Endothelial cell of umbilical vein (primary cell): ENCODE measurements around the gene FLNB. TPM values are rescaled to one million over a fixed set of nuclear protein-coding genes. Genes with fewer than 3 reads are reported as not detected.

ENCODE experiments used
- BruUV-seq: library from RNA; stranded (reverse); fragments of 400-500 nt; replicated peaks from 2 replicates; lab custom pipeline; 2021; lab: Mats Ljungman, UMichigan
- CTCF ChIA-PET: fragments of 300-600, 350-600 bp; sonication (Branson Sonifier 250); formaldehyde crosslinking; loops from one replicate; lab custom pipeline; 2021; ENCODE audit warnings: antibody characterized with exemption, inconsistent platforms; lab: Charles Lee
- POLR2A ChIA-PET: fragments of 300-600, 350-600 bp; sonication (Branson Sonifier 250); formaldehyde crosslinking; loops from one replicate; lab custom pipeline; 2021; ENCODE audit warnings: antibody characterized with exemption, inconsistent platforms; lab: Charles Lee
- DNase-seq: peaks from one replicate; pipeline ENCODE4 v3.0.0-alpha.2; 2011; ENCODE audit warnings: low read depth, low spot score
- FAIRE-seq: peaks from 2 replicates; lab custom pipeline; 2011; peaks lifted over from hg19 to GRCh38; lab: Jason Lieb, UNC
- H2AFZ ChIP-seq: 2 replicates; pipeline ENCODE4 v1.6.0; 2012; ENCODE audit warnings: low read depth, low read length, control low read depth, inconsistent platforms
- H3K27ac ChIP-seq: 2 replicates; pipeline ENCODE4 v1.5.1; 2011; ENCODE audit warnings: low read depth, mild to moderate bottlenecking, control low read depth, low read length, moderate library complexity; ENCODE audit not compliant: insufficient read depth
- H3K27me3 ChIP-seq, 2 experiments: 2 replicates each; pipeline versions ENCODE4 v1.6.0 to v1.6.1; 2011; ENCODE audit warnings: low read length in 2 of 2, mixed read lengths in 1 of 2; ENCODE audit not compliant: control insufficient read depth in 2 of 2, insufficient read depth in 2 of 2
- H3K36me3 ChIP-seq, 2 experiments: 2 replicates in 1 of 2; 3 replicates in 1 of 2; pipeline ENCODE4 v1.5.1; 2011; ENCODE audit warnings: low read length in 2 of 2, mild to moderate bottlenecking in 1 of 2, moderate library complexity in 1 of 2; ENCODE audit not compliant: control insufficient read depth in 2 of 2, insufficient read depth in 2 of 2; ENCODE audit errors: extremely low read depth in 1 of 2
- H3K4me1 ChIP-seq: 3 replicates; pipeline ENCODE4 v1.5.1; 2011; ENCODE audit warnings: mild to moderate bottlenecking, low read length; ENCODE audit not compliant: control insufficient read depth, insufficient read depth; ENCODE audit errors: extremely low read depth
- H3K4me2 ChIP-seq: 2 replicates; pipeline ENCODE4 v1.6.1; 2011; ENCODE audit warnings: low read length, control low read depth, mixed read lengths; ENCODE audit not compliant: insufficient read depth
- H3K4me3 ChIP-seq, 3 experiments: fragments of 200-600 bp in 1 of 3; sonication (generic), shearing (Covaris generic) in 1 of 3; replicated peaks in 1 of 3; 2 replicates each; pipeline ENCODE4 v1.5.1; 2011 to 2016; ENCODE audit warnings: control low read depth in 3 of 3, low read length in 3 of 3, mild to moderate bottlenecking in 2 of 3, inconsistent platforms in 1 of 3, low read depth in 1 of 3, moderate library complexity in 1 of 3; ENCODE audit not compliant: insufficient read depth in 1 of 3
- H3K79me2 ChIP-seq: 2 replicates; pipeline ENCODE4 v1.6.0; 2012; ENCODE audit warnings: low read length, inconsistent platforms; ENCODE audit not compliant: control insufficient read depth, insufficient read depth
- H3K9ac ChIP-seq: replicated peaks from 2 replicates; pipeline ENCODE3; 2011; ENCODE audit warnings: low read length, control low read depth; ENCODE audit not compliant: insufficient read depth; ENCODE audit errors: extremely low read depth
- H3K9me1 ChIP-seq: replicated peaks from 3 replicates; pipeline ENCODE4 v1.6.0; 2011; ENCODE audit warnings: mild to moderate bottlenecking, low read length; ENCODE audit not compliant: control insufficient read depth, insufficient read depth; ENCODE audit errors: extremely low read depth
- H3K9me3 ChIP-seq: replicated peaks from 2 replicates; pipeline ENCODE4 v1.5.1; 2012; ENCODE audit warnings: low read length, inconsistent platforms; ENCODE audit not compliant: control insufficient read depth, insufficient read depth
- H4K20me1 ChIP-seq: replicated peaks from 2 replicates; pipeline ENCODE3; 2011; ENCODE audit warnings: mild to moderate bottlenecking, low read length; ENCODE audit not compliant: control insufficient read depth, insufficient read depth; ENCODE audit errors: extremely low read depth
- CTCF ChIP-seq, 2 donors: IDR thresholded peaks; 1 replicate in 1 of 2; 2 replicates in 1 of 2; pipeline ENCODE4 v1.5.1; 2011; ENCODE audit warnings: low read length in 2 of 2, mild to moderate bottlenecking in 2 of 2, moderate library complexity in 2 of 2, control low read depth in 1 of 2, inconsistent platforms in 1 of 2, low read depth in 1 of 2; ENCODE audit not compliant: insufficient read depth in 1 of 2; ENCODE audit errors: extremely low read depth in 1 of 2
- EZH2 ChIP-seq: IDR thresholded peaks from 2 replicates; pipeline ENCODE4 v1.6.1; 2012; ENCODE audit warnings: borderline replicate concordance, low read depth, mild to moderate bottlenecking, moderate library complexity, low read length, inconsistent platforms; ENCODE audit not compliant: severe bottlenecking
- FOS ChIP-seq: IDR thresholded peaks from 2 replicates; pipeline ENCODE4 v1.6.1; 2011; ENCODE audit warnings: mild to moderate bottlenecking, low read length, moderate library complexity, borderline replicate concordance; ENCODE audit not compliant: insufficient read depth
- GATA2 ChIP-seq: IDR thresholded peaks from 2 replicates; pipeline ENCODE4 v1.7.0; 2011; ENCODE audit warnings: low read depth, mild to moderate bottlenecking, moderate library complexity, mixed read lengths, low read length; ENCODE audit not compliant: insufficient read length, insufficient read depth
- JUN ChIP-seq: IDR thresholded peaks from 2 replicates; pipeline ENCODE4 v1.6.1; 2011; ENCODE audit warnings: borderline replicate concordance, low read depth; ENCODE audit not compliant: insufficient read length, insufficient read depth
- MAX ChIP-seq: IDR thresholded peaks from 2 replicates; pipeline ENCODE4 v1.6.1; 2011; ENCODE audit not compliant: insufficient read depth, insufficient read length
- MYC ChIP-seq: IDR thresholded peaks from one replicate; pipeline ENCODE4 v1.6.1; 2011; ENCODE audit warnings: mild to moderate bottlenecking, low read depth, low read length
- POLR2A ChIP-seq: IDR thresholded peaks from 2 replicates; pipeline ENCODE4 v1.6.1; 2012; ENCODE audit warnings: low read depth, mild to moderate bottlenecking, control low read depth, low read length
- POLR2AphosphoS5 ChIP-seq: IDR thresholded peaks from 2 replicates; pipeline ENCODE4 v1.6.1; 2012; ENCODE audit warnings: low read depth, mild to moderate bottlenecking, control low read depth, low read length, moderate library complexity; ENCODE audit not compliant: insufficient read depth
- dilution Hi-C: fragments of 300-500 bp; cut with MboI; formaldehyde crosslinking; loops from one replicate; pipeline ENCODE4 v1.15.0; 2019; ENCODE audit warnings: low sequenced_read_pairs; ENCODE audit not compliant: extremely low pct_ligation_motif_present
- intact Hi-C: fragments of 100-400 bp; cut with micrococcal nuclease; formaldehyde crosslinking; loops from one replicate; pipeline ENCODE4 v1.10.0; 2022
- polyA plus RNA-seq, 4 experiments: library from polyadenylated mRNA; depleted of rRNA in 3 of 4; stranded (reverse) in 3 of 4; unstranded in 1 of 4; fragments of >200 nt; gene quantifications; 2 replicates each; pipeline versions ENCODE4 v1.2.1 to v1.2.3, GENCODE V29; 2011 to 2012; ENCODE audit warnings: missing spikeins in 1 of 4
- total RNA-seq: library from RNA; stranded (reverse); gene quantifications from 2 replicates; pipeline ENCODE4 v1.2.3, GENCODE V29; 2021

FLNB gene
- total and polyA plus RNA-seq, 2 donors (not counting 3 experiments of a cell fraction or from before 2014, with no cell fraction given) = 479 to 670 TPM

DNA sequence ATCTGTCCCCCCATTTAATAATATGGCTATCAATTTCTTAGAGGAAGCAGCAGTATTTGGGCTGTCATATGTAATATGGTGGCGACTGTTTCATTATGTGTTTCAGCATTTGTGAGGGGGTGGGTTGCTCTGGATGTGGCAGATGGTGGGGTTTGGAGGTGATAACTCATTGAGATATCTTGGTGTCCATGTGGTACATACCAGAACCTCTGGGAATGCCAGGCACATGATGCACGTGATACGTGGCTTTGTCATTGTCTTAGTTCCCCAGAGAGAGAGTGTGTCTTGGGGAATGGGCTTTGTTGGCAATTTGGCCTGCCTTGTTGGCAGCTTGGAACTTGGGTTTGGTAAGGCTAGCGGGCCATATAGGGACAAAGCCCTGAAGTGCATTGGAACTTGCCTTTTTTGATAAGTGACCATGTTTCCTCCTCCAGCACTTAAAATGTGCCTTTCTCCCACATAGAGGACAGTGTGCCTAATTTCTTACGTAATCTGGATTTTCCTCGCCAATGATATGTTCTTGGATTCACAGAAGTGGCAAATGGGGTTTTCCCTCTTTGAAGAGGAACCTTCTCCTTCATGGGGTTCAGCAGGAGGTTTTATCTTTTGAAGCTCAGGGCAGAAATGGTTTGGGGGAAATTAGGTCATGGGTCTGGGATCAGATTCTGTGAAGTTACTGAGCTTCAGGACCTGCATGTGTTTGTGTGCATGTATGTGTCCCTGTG is 123.0 kb downstream of the FLNB start:
- H3K9me1 ChIP-seq = no peaks in the 10 kb centered on the region
- FAIRE-seq (no peak), DNase-seq (no peak)
- intact Hi-C loops (no loop called here), dilution Hi-C loops (no loop called here)
- H3K9me3 ChIP-seq = no peaks in the 10 kb centered on the region
- no peak overlapping the region for H3K27ac ChIP-seq
- H3K9ac ChIP-seq = no peak overlapping the region
- CTCF ChIA-PET = interaction anchor here (1.3 kb wide), 1 partner anchor 124 kb away, joined by 4 read pairs; no protein-coding TSS in a partner anchor
- H3K27me3 ChIP-seq = no peaks in the 10 kb centered on the region
- no TSS peak for BruUV-seq
- peaks cover 58% of the 10 kb centered on the region for H3K79me2 ChIP-seq
- POLR2A ChIA-PET = no interaction called here
- no peak overlapping the region for H2AFZ ChIP-seq
- H3K4me1 ChIP-seq = no peaks in the 10 kb centered on the region
- TF ChIP-seq FOS (no peak), CTCF (IDR thresholded peaks at IDR 0.05; ENCODE audit: extremely low read depth in 1 of 2, insufficient read depth in 1 of 2, low read depth in 1 of 2, low read length in 2 of 2) (no peak), MAX (no peak), GATA2 (no peak), EZH2 (no peak), JUN (no peak), POLR2AphosphoS5 (no peak), POLR2A (no peak), MYC (no peak)
- H3K4me3 ChIP-seq = no peak overlapping the region
- no peak overlapping the region for H3K4me2 ChIP-seq
- peaks cover 67 to 75% of the 10 kb centered on the region in 2 experiments for H3K36me3 ChIP-seq
- H4K20me1 ChIP-seq = peaks cover 4% of the 10 kb centered on the region
